Calu3 (cell line): ENCODE results near the gene RENBP. TPM values are rescaled to one million over a fixed set of nuclear protein-coding genes. Genes with fewer than 3 reads are reported as not detected.

Source experiments
- BruUV-seq: library from RNA; stranded (reverse); fragments of 400-500 nt; replicated peaks from 2 replicates; lab custom pipeline; 2021; lab: Mats Ljungman, UMichigan
- CTCF ChIA-PET: fragments of 300-600 bp; sonication (Branson Sonifier 250); formaldehyde crosslinking; loops from one replicate; lab custom pipeline; 2022; ENCODE audit warnings: antibody characterized with exemption; lab: Charles Lee
- DNase-seq: peaks from one replicate; pipeline ENCODE4 v3.0.0; 2022
- H3K27ac Mint-ChIP-seq: one replicate; pipeline ENCODE4 v1.8.0; 2022; ENCODE audit warnings: mixed read lengths; ENCODE audit not compliant: unreplicated experiment
- H3K27me3 Mint-ChIP-seq: one replicate; pipeline ENCODE4 v1.8.0; 2022; ENCODE audit warnings: mixed read lengths; ENCODE audit not compliant: unreplicated experiment
- H3K36me3 Mint-ChIP-seq: one replicate; pipeline ENCODE4 v1.8.0; 2022; ENCODE audit warnings: mild to moderate bottlenecking, moderate library complexity, mixed read lengths; ENCODE audit not compliant: insufficient read depth, unreplicated experiment
- H3K4me1 Mint-ChIP-seq: one replicate; pipeline ENCODE4 v1.8.0; 2022; ENCODE audit warnings: mild to moderate bottlenecking, low read depth, mixed read lengths; ENCODE audit not compliant: unreplicated experiment
- H3K4me3 Mint-ChIP-seq: one replicate; pipeline ENCODE4 v1.8.0; 2022; ENCODE audit warnings: mild to moderate bottlenecking, low read depth, moderate library complexity, mixed read lengths; ENCODE audit not compliant: unreplicated experiment
- H3K9me3 Mint-ChIP-seq: one replicate; pipeline ENCODE4 v1.8.0; 2022; ENCODE audit warnings: low read depth, mixed read lengths; ENCODE audit not compliant: unreplicated experiment
- CTCF ChIP-seq: fragments of 200-600 bp; IDR thresholded peaks from one replicate; pipeline ENCODE4 v1.8.0; 2022; ENCODE audit warnings: antibody characterized with exemption; ENCODE audit not compliant: unreplicated experiment
- intact Hi-C: fragments of 100-400 bp; cut with micrococcal nuclease; formaldehyde crosslinking; loops from one replicate; pipeline ENCODE4 v1.10.0; 2022; ENCODE audit not compliant: unreplicated experiment
- total RNA-seq: library from RNA; stranded (reverse); gene quantifications from 2 replicates; pipeline ENCODE4 v1.2.3, GENCODE V29; 2022

The RENBP gene
- total RNA-seq, 1 experiment from 2014 or later = 0.80 TPM

- TF ChIP-seq CTCF = no peak
- no peak overlapping the region for H3K27ac Mint-ChIP-seq
- peaks cover 52% of the 10 kb centered on the region for H3K36me3 Mint-ChIP-seq
- CTCF ChIA-PET = no interaction called here
- H3K4me3 Mint-ChIP-seq = no peak overlapping the region
- peaks cover 1% of the 10 kb centered on the region for H3K4me1 Mint-ChIP-seq
- H3K9me3 Mint-ChIP-seq = no peaks in the 10 kb centered on the region
- no TSS peak for BruUV-seq
- H3K27me3 Mint-ChIP-seq = no peaks in the 10 kb centered on the region
- intact Hi-C loops = no loop called here
- DNase-seq = no peak
These were observed 12.1 kb downstream of the RENBP start for GRCh38 chrX:153932220-153932915.

- no peaks in the 10 kb centered on the region for H3K9me3 Mint-ChIP-seq
- DNase-seq = no peak
- CTCF ChIA-PET = no interaction called here
- H3K4me1 Mint-ChIP-seq = peaks cover 8% of the 10 kb centered on the region
- no peak overlapping the region for H3K27ac Mint-ChIP-seq
- no peak for TF ChIP-seq CTCF
- intact Hi-C loops = no loop called here
- BruUV-seq = no TSS peak
- no peak overlapping the region for H3K4me3 Mint-ChIP-seq
- H3K27me3 Mint-ChIP-seq = no peaks in the 10 kb centered on the region
- peaks cover 59% of the 10 kb centered on the region for H3K36me3 Mint-ChIP-seq
These were observed 12.7 kb downstream of the RENBP start for GRCh38 chrX:153931748-153932147.

GRCh38 chrX:153931151-153931550, 13.3 kb downstream of the RENBP start:
- Mint-ChIP-seq H3K4me3 (no peak overlapping the region), H3K27ac (no peak overlapping the region), H3K4me1 (peaks cover 8% of the 10 kb centered on the region), H3K27me3 (no peaks in the 10 kb centered on the region), H3K36me3 (peaks cover 63% of the 10 kb centered on the region), H3K9me3 (no peaks in the 10 kb centered on the region)
- TF ChIP-seq CTCF = no peak
- CTCF ChIA-PET = no interaction called here
- DNase-seq = no peak
- no TSS peak for BruUV-seq
- intact Hi-C loops = no loop called here

GRCh38 chrX:153930011-153930910, 14.2 kb downstream of the RENBP start:
- no TSS peak for BruUV-seq
- Mint-ChIP-seq H3K27ac (no peak overlapping the region), H3K27me3 (no peaks in the 10 kb centered on the region), H3K36me3 (peaks cover 58% of the 10 kb centered on the region), H3K9me3 (no peaks in the 10 kb centered on the region), H3K4me3 (no peak overlapping the region), H3K4me1 (peaks cover 8% of the 10 kb centered on the region)
- DNase-seq = no peak
- CTCF ChIA-PET = no interaction called here
- intact Hi-C loops = no loop called here
- no peak for TF ChIP-seq CTCF
